Measurements from ENCODE around the gene PCOLCE2.
"Not testable (repeated sequence)": the region's sequence is repeated elsewhere in the genome, so short reads cannot be mapped to it uniquely, and the experiment has no call there.

The PCOLCE2 gene

GRCh38 chr3:142875099-142875498 lies 13.8 kb downstream of the PCOLCE2 start:
- in situ Hi-C loops (cut with HindIII; ENCODE audit: low sequenced_read_pairs), result no loop called here
- H3K4me3 ChIP-seq (ENCODE audit: low read depth, low read length), result no peak overlapping the region
- DNase-seq (ENCODE audit: low read depth, low spot score), result no peak
- TF ChIP-seq, protein P1, sequence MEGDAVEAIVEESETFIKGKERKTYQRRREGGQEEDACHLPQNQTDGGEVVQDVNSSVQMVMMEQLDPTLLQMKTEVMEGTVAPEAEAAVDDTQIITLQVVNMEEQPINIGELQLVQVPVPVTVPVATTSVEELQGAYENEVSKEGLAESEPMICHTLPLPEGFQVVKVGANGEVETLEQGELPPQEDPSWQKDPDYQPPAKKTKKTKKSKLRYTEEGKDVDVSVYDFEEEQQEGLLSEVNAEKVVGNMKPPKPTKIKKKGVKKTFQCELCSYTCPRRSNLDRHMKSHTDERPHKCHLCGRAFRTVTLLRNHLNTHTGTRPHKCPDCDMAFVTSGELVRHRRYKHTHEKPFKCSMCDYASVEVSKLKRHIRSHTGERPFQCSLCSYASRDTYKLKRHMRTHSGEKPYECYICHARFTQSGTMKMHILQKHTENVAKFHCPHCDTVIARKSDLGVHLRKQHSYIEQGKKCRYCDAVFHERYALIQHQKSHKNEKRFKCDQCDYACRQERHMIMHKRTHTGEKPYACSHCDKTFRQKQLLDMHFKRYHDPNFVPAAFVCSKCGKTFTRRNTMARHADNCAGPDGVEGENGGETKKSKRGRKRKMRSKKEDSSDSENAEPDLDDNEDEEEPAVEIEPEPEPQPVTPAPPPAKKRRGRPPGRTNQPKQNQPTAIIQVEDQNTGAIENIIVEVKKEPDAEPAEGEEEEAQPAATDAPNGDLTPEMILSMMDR (IDR thresholded peaks at IDR 0.05; ENCODE audit: low read depth, low read length), result no peak

DNA sequence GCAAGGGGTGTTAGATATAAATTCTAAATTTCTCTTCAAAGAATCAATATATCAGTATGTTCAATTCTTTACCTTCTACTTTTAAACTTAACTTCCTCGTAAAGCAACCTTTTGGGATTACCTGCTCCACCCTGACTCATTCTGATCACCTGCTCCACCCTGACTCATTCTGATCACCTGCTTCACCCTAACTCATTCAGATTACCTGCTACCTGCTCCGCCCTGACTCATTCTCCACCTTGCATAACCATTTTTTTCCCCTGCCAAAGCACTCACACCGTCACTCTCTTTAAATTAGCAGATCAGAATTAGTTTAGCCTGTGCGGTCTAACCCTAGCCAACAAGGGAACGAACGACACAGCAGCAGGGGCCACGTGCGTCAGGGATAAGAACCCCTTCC lies 20.5 kb downstream of the PCOLCE2 start:
- H3K4me3 ChIP-seq (ENCODE audit: low read depth, low read length); in situ Hi-C loops (cut with HindIII; ENCODE audit: low sequenced_read_pairs); DNase-seq (ENCODE audit: low read depth, low spot score): not testable (repeated sequence)

DNA sequence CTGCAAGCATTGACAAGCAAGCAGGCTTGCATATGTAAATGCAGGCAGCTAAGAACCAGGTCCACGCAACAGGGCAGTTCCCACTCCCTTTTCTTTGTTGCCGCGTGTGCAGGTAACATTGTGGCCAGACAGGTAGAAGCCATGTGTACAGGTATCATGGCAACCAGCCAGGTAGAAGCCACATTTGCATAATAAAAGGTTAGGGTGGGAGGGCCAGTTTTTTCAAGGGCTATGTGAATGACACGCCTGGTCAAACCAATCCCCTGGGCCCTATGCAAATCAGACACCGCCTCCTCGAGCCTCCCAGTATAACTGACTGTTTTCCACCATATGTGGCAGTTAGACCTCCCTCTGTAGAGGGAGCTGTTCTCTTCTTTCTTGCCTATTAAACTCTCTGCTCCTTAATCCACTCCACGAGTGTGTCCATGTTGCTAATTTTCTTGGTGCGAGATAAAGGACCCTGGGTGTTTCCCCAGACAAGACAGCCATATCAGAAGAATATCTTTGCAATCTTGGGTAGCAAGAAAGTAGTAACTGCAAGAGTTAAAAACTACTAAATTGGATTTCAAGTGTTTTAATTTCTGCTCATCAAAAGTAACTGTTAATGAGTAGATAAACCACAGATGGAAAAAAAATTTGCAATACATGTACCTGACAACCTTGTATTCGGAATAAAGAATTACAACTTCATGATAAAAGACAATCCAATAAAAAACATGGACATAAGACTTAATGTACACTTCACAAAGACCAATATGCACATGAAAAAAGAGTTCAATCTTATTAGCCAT lies 21.8 kb downstream of the PCOLCE2 start:
- no peak for DNase-seq (ENCODE audit: low read depth, low spot score)
- TF ChIP-seq, protein P1 (IDR thresholded peaks at IDR 0.05; ENCODE audit: low read depth, low read length), result no peak
- H3K4me3 ChIP-seq (ENCODE audit: low read depth, low read length), result no peak overlapping the region

GRCh38 chr3:142863930-142864920 lies 24.7 kb downstream of the PCOLCE2 start:
- TF ChIP-seq, protein P1 (IDR thresholded peaks at IDR 0.05; ENCODE audit: low read depth, low read length), result no peak
- DNase-seq (ENCODE audit: low read depth, low spot score), result no peak
- in situ Hi-C loops (cut with HindIII; ENCODE audit: low sequenced_read_pairs), result no loop called here
- H3K4me3 ChIP-seq (ENCODE audit: low read depth, low read length), result no peak overlapping the region

More for the DNA sequence above, 21.8 kb downstream of the PCOLCE2 start:
- in situ Hi-C loops (cut with HindIII; ENCODE audit: low sequenced_read_pairs), result no loop called here

DNA sequence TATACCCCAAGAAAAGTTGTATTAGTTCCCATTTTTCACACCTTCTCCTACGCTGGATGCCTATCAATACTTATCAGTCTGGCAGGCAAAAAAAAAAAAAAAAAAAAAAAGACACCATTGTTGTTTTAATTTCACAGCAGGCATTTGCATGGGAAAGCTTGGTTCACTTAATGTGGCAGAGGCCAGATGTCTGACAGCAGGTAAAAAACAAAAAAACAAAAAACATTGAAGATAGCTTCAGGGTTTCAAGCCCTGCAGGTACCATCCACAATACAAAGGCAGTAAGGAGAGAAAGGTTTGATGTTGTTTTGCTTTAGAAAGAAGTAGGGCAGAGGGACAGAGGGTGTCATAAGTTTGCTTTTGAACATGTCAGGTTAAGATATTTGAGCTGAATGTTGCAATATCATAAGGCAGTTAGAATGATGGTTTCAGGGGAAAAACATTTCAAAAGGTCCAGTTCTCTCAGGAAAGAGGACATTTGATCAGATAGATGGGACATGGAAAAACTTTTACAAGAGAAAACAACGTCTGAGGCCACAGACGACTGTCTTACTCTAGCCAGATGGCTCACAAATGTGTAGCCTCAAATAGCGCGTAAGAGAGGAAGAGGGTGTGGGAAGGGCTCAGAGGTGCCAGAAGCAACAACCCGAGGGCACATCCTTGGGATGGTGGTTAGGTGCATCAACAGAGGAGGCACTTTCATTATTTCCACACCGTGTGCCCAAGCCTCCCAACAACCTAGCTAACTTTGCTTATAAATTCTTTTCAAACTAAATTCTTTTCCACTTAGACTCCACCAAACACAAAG lies 25.7 kb downstream of the PCOLCE2 start:
- no peak overlapping the region for H3K4me3 ChIP-seq (ENCODE audit: low read depth, low read length)
- in situ Hi-C loops (cut with HindIII; ENCODE audit: low sequenced_read_pairs), result no loop called here
- DNase-seq (ENCODE audit: low read depth, low spot score), result peak; percentile 53
- TF ChIP-seq, protein P1 (IDR thresholded peaks at IDR 0.05; ENCODE audit: low read depth, low read length), result no peak

DNA sequence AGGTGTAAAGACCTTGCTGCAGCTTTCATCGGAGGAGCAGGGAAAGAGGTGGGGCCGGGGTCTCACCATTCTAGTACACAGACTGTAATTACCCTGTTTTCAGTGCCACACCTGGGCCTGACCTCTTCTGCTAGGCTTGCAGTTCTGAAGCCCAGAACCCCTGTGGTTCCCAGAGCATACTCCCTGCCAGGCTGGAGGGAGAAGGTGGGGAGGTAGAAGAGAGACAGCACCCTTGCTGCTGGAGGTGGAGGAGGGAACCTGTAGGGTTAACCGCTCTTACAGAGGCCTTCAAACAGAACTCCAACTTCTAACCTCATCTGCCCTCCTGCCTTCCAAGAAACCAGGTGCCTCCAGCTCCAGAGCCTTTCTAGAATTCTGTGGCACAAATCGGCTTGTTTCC lies 27.0 kb downstream of the PCOLCE2 start:
- TF ChIP-seq, protein P1 (IDR thresholded peaks at IDR 0.05; ENCODE audit: low read depth, low read length), result no peak
- no peak overlapping the region for H3K4me3 ChIP-seq (ENCODE audit: low read depth, low read length)
- in situ Hi-C loops (cut with HindIII; ENCODE audit: low sequenced_read_pairs), result no loop called here
- no peak for DNase-seq (ENCODE audit: low read depth, low spot score)
